Kasumi-1 (cell line): ENCODE results near the gene KHNYN.

ENCODE experiments used
- DNase-seq, 2 experiments: peaks; one replicate each; lab custom pipeline; 2025; lab: John Stamatoyannopoulos, UW

Gene KHNYN

DNA sequence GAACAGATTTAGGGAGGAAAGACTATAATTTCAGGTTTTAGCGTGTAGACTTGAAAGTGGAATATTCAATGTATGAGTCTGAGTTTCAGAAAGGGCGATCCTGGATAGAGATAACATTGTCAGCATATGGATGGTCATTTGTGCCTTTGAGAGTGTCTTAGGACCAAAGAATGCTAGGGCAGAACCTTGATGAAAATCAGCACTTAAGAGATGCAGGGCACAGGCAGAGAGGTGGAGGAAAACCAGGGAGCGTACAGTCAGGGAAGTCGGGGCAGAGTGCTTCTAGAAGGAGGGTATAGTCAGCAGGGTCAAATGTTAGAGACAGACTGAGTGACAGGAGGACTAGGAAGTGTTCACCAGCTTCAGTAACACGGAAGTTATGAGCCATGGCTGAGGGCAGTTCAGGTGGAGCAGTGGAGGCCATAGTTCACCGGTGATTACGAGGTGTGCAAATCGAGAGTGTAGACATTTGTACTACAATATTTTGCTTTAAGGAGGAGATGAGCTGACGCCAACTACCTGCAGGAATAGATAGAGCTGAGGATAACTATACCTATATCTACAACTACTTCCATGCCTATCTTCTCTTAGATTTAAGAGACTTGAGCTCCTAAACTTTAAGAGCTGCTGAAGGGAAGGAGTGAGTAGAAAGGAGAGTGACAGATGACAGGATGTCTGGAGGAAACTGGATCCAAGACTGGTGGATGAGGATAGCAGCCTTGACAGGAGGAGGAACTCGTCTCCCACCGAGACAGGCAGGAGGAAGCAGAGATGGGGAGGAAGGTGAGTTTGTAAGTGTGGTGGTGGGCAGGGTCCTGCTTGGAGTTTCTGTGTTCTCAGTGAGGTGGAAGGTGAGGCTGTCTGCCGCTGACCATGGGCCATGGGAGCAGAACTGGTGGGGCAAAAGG is 6.8 kb upstream of the KHNYN start:
- no peak for DNase-seq

DNA sequence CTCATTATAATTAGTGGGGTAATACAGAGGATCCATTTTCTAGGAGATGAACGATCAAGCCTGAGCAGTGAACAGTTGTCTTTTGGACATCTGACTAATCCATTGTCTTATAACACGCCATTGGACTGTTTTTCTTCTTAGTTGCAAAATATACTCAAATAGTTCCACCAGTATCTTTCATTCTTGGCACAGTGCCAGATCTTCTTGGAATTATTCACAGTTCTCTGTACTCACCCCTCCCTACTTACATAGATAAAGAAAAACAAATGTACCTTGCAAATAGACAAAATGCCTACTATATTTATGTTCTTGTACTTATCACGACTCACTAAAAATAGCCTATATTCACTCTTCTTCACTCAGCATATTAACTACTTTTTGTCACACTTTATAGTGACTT is 4.0 kb upstream of the KHNYN start:
- no peak for DNase-seq

GRCh38 chr14:24426150-24426911 is 3.4 kb upstream of the KHNYN start:
- no peak for DNase-seq

DNA sequence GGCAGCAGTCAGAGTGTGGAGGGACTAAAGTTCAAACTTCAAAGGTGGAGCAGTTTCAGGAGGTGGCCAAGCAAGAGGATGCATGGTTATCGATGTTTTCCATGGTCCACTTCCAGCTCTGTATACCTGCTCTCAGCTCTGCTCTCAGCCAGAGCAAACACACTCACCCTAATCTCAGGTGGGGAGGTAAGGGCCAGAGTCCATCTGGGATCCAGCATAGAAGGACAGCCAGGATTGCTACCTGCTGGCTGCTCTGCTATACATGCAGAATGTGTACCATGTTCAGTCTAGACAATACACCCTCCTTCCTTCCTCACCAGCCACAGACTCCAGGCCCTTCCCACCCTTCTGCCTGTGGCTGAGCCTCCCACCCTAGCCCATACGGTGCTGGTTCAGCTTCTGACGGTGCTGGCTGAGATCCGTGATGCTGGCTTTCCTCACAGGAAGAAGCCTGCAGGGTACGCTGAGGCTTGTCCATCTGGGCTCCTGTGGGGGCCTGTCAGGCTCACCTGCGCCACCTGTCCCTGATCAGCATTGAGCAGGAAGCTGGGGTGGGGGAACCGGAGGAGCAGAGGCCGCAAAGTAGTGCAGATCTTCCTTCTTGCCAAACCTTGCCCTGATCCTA is 2.7 kb upstream of the KHNYN start:
- DNase-seq, result peak in 1 of 2 experiments; percentile 12

DNA sequence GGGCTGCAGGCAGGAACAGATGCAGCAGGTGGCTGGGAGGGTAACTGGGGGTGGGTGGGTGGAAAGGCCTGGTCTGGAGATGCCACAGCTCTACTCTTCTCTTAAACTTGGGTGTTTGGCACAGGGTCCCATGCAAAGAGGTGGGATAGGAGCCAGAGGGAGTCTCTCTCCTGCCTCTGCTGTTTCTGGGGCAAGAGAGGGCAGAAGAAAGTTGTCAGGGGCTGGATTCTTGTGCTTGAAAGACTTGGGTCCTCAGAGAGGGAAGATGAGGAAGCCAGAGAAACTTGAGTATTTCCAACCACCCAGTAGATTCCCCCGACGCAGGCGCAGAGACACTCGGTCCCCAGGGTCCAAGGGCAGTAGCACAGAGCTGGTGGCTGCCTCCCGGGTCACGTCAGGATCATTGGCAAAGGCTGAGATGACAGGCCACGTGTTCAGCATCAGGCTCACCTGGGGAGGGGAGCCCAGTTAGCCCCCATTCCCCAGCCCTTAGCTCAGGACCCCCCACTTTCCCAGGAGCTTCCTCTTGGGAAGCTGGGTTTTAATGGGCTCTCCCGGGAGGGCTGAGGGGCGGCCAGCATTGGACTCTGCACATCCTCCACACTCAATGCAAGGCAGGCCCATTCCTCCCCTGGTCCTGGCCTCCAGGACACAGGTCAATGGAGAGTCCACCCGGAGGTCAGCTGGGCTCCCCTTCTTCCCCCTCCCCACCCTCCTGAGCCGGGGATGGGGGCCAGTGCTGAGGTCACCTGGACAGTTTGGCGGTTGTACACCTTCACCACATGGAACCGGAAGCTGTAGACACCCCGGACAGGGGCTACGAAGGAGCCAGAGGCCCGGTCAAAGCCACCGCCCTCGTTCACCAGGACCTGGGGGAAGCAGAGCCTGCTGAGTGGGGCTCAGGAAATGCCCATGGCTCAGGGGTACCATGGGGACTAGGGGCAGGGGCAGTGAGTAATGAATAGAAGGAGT is 1.9 kb upstream of the KHNYN start:
- no peak for DNase-seq

GRCh38 chr14:24428628-24429394 is 943 bp upstream of the KHNYN start:
- no peak for DNase-seq

DNA sequence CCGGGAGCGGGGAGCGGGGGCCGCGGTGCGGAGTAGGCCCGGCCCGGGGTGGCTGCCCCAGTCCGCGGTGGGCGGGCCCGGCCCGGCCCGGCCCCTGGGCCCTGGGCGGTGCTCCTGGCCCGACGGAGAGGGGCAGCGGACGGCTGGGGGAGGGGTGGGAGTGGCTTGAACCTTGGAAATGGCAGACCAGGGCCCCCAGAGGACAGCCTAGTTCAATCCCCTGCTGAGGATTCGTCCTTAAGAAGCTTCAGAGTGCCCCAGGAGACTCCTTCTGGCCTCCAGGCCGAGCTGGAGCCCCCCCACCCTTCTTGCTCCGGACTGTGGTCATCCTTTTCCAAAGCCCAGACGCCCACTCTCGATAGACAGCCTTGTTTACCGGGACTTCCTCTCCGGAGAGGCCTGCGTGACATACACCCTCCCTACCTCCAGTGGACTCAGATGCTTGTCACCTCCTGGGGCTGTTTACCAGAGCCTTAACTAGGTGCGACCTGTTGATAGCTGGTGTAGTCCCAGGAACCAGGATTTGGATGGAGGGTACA is 458 bp downstream of the KHNYN start:
- peak in 1 of 2 experiments; percentile 51 for DNase-seq

- DNase-seq, result no peak
Measured at GRCh38 chr14:24430682-24431568, 1.2 kb downstream of the KHNYN start.

DNA sequence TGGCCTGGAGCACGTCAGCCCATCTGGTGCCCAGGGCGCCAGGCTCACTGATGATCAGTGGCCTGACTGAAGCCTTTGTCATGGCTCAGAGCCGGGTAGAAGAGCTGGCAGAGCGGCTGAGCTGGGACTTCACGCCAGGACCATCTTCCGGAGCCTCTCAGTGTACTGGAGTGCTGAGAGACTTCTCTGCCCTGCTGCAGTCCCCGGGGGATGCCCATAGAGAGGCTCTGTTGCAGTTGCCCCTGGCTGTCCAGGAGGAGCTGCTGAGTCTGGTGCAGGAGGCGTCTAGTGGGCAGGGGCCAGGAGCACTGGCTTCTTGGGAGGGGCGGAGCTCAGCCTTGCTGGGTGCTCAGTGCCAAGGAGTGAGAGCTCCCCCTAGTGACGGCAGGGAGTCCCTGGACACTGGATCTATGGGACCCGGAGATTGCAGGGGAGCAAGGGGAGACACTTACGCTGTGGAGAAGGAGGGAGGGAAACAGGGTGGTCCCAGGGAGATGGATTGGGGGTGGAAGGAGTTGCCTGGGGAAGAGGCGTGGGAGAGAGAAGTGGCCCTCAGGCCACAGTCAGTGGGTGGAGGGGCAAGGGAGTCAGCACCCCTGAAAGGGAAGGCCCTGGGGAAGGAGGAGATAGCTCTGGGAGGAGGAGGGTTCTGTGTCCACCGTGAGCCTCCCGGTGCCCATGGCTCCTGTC is 2.0 kb downstream of the KHNYN start:
- peak; percentile 94 to 96 for DNase-seq

GRCh38 chr14:24432259-24433131 is 2.7 kb downstream of the KHNYN start:
- no peak for DNase-seq

- DNase-seq, result no peak
Measured at GRCh38 chr14:24434036-24434435, 4.3 kb downstream of the KHNYN start.

DNA sequence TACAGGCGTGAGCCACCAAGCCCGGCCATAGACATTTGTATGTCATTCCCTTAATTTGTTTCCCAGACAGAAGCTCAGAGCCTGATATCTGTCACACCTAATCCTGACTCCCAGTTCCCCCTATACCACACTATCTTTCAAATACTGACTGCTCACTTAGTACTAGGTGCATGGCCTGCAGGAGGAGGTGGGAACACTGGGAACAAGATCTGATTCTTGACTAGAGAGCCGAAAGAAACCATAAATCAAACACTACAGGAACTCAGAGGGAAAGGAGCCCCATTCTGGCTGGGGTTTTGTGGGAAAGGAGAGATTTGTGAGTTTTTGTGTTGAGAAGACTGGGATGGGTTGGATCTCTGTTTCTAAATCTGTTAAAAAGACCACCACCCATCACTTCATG is 4.9 kb downstream of the KHNYN start:
- no peak for DNase-seq

DNA sequence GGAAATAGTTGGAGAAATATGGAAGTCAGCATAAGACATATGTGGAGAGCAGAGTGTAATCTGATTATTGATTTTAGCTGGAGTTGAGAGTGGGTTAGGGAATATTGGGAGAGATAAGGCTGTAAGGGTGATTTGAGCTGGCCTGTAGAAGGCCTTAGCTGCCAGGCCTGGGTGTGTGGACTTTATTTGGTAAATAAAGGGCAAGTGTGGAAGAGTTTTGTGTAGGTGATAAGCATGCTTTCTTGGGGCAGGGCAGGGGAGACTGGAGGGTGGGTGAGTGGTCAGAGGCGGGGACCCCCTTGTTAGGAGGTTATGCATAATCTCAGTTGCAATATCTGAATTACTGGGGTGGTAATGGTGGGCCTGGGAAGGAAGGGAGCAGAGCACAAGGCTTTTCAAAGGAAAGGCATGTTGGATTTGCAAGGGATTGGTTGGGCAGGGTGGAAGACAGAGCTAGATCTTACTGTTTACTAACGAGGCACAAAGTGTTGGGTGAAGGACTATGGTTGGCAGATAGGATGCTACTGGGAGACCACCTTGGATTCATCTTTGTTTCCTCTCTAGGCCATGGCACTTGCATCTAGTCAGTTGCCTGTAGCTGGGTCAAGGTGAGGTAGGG is 5.5 kb downstream of the KHNYN start:
- DNase-seq, result no peak

GRCh38 chr14:24435998-24436354 is 6.2 kb downstream of the KHNYN start:
- no peak for DNase-seq

DNA sequence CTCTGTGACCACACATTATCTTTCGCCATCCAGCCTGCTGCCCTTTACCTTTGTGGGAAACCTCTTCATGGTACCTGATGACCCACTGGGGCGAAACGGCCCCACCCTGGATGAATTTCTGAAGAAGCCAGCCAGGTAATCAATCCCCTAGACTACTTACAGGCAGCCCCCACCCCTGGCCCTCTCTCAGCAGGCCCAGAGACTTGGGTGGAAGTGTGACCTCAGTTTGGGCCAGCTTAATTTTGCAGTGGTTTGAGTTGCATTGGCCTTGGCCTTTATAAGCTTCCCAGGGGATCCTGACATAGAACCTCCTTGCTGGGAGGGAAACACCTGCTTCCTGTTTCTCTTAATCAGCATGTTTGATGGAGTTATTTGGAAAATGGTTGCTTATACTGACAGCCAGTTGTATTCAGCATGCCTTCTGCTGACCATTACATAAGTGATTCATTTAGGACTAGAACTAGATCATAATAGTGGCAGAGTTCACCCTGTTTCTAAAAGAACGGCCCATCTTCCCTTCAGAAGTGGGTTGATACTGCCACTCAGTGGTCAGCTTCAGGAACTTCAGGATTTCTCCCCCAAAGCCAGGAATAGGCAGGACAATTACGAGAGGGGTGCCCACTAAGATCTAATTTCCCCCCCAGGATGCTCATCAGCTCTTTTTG is 6.7 kb downstream of the KHNYN start:
- DNase-seq, result peak; percentile 75 to 87

GRCh38 chr14:24437020-24437735 is 7.4 kb downstream of the KHNYN start:
- DNase-seq, result peak; percentile 61 to 63
